GM18508 (cell line): Measurements from ENCODE around the gene C1orf116.

Source experiments
- ATAC-seq: cut with Tn5 transposase; IDR thresholded peaks from one replicate; pipeline ENCODE4 v1.9.1; 2021; ENCODE audit warnings: moderate number of reproducible peaks; ENCODE audit not compliant: insufficient read depth, unreplicated experiment

Gene C1orf116

DNA sequence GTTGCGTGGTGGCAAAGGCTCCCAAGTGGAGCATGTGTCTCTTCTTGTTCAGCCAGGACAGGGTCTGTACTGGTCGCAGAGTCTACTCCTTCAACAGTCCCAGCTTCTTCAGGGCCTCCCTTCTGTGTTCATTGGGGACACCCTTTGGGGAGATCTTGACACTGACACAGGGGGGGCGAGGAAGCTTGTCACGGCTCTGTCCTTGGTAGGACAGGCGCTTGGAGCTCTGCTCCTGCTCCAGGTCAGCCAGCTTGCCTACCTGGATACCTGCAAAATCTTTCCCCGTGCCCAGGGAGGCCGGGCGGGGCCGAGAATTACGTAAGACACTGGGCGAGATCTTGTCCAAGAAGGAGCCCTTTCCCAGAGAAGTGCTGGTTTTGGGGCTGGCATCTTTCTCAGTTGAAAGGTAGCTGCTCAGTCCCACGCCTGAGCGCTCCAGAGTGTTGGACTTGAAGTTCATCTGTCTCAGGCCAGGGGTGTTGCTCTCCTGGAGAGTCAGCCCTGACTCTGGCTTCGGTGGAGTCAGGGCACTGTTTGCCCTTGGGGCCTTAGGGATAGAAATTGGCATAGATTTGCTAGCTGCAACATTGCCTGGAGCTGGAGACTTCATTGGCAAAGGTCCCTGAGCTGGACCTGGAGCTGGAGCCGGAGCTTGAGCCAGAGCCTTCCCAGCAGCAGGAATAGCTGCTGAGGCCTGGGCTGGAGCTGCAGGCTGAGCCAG, 10.5 kb downstream of the C1orf116 start:
- ATAC-seq, result no peak

DNA sequence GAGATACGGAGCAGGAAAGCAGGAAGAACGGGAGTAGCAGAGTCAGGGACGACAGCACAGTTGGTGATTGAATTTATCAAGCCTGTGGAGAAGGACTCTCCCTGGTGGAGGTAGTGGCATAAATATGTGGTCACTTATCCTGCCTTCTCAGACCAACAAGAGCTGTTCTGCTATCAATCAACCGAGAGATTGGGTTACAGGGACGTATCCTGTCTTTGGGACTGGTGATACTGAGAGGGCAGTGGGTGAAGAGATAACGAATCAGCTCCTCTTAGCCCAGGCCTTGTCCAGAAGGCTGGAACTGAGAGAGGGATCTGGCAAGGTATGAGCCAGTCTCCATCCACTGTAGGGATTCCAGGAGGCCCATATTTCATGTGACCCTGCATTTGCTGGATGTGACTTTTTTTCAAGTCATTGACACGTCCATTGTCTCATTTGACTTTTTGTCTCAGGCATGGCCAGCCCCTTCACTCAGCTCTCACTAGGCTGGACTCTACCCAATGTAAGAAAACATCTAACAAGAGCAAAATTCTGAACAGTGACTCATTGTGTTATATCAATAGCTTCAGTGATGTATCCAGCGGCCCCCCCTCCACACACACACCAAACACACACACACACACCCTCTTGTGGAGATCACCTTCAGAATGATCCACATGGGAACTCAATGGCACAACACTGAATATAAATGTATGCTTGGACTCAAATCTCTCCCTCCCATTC, 11.3 kb downstream of the C1orf116 start:
- ATAC-seq, result no peak

DNA sequence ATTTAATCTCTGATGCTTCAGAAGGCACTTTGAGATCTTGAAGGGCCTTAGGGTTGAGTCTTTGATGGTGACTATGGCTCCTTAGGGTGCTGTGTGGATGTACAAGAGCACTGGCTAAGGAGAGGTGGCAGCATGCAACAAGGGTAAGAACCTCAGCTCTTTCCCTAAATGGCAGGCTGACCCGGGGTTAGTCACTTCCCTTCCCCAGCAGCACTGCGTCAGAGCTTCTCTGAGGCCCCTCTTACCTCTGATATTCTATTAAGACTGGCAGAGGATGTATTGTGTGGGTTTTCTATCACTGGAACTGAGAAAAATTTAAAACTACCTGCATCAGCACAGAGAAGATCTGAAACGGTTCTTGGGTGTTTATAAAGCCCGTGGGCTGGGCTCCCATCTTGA, 11.8 kb downstream of the C1orf116 start:
- ATAC-seq, result no peak

DNA sequence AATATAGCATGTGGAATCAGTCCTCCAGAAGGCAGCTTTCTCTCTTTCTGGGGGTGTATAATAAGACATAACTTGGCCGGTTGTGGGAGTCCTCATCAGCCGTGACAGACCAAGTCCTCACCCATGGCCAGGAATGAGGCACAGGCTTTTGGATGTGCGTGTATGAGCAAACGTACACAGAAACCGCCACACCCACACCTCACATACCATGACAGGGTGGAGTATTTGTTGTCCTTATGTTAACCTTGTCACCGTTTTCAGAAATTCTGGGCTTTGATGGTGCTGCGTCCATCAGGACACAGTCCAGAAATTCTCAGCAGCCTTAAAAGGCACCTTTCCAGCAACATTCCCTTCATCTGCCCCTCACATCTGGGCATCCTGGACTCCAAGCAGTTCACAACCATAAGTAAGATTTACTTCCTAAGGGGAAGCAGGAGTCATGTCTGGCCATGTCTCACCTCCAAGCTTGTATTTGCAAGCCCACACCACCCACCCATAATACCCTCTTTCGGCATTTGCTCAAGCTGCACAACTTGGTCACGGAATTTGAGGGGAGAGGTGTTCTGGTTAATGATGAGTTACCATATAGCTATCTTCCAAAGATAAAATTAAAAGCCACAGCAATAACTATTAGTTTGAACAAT, 12.4 kb downstream of the C1orf116 start:
- ATAC-seq, result no peak

DNA sequence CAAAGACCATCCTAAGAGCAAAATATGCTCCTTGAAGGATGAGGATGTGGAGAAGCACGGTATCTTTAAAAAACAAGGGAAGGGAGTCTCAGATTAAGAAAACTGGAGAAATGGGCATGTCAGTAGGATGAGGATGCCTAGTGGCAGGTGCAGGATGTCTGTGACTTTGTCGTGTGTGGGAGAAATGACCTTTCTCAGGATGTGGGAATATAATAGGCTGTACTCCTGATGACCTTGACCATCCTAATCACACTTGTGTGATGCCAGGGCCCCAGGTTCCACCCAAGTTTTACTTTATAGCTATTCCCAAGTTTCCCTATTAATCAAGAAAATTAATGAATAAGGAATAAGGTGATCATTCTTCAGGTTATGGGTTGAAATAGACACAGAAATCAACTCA, 12.9 kb downstream of the C1orf116 start:
- ATAC-seq, result no peak

DNA sequence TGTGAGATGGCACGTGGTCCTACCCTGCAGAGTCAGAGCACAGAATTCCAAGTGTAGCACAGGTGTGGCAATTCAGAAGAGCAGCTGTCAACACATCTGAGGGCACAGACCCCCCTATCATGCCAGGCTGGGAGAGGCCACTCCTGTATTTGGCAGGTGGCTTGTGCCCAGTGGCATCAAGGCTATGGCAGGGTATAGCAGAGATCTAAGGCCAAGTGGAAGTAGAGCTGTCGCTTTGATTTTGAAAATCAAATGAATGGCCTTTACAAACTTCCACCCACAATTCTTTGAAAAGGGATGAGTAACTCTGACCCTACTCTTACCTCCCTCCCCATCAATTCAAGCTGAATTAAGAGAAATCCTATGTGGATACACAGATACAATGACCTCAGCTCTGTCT, 13.4 kb downstream of the C1orf116 start:
- ATAC-seq, result no peak

DNA sequence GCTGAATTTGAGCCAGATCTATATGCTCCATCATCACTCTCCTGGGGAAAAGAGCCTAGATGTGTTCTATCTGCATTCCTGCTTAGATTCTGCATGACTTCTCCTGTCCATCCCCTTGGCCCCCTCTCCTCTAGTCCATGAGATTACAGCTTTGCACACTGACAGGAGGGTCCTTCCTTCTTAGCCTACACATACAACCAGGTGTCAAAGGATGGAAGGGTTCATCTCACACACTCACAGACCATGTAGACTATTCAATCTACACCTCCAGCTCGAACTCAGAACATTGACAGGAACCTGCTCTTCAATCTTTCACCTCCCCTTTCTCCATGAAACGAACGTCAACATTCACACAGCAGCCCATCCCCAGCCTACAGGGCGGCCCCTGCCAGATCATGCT, 13.8 kb downstream of the C1orf116 start:
- no peak for ATAC-seq

DNA sequence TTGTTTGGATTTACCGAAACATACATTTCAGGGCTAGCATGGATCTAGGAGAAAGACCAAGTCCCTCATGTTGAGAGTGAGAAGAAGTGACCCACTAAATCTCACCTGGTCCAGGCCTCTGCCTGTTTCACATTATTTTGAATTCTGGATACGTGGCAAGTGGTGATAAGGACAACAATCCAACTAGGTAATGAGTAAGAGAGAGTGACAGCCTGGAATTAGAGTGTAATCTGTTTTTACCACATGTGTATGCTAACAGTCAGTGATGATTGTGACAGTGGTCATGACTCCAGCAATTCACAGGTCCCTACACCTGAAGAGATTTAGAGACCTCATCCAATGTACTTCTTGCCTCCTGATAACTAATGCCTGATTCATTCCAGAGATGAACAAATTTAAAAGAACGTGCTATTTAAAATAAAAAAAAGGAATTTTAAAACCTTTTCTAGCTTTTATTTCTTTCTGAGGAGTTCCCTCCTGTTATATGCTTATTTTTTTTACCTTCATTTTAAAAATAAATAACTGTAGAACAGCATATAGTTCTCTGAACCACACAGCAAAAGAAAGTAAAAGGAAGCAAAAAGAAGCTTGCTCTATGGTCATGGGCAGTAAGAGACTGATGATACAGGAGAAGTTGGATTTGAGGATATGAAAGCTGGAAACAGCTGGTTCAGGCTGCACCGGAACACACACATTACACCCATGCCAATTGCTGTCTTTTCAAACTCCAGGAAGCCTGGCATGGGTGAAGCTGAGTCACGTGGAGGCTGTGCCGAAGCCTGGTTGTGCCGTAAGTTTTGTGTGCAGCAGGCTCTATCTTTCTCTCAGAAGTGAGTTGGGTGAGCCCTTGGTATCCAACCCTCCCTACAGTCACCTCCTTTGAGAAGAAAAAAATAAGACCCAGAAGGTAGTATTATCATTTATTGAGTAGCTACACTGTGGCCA, 14.7 kb downstream of the C1orf116 start:
- no peak for ATAC-seq

DNA sequence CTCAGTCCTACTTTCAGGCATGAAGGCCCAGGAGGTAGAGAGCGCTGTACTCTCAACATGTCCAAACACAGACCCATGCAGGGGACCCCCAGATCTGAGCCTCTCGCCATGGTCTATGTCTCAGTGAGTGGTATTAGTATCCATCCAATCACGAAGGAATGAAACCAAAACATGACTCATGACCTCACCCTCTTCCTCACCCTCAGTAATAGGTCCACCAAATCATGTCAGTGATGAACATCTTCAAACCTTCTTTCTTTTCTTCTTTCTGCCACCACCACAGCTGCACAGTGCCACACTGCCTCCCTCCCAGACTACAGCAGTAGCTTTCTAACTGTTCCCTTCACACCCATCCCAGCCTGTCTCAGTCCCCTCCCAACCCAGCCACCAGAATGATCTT, 16.8 kb downstream of the C1orf116 start:
- ATAC-seq, result no peak

DNA sequence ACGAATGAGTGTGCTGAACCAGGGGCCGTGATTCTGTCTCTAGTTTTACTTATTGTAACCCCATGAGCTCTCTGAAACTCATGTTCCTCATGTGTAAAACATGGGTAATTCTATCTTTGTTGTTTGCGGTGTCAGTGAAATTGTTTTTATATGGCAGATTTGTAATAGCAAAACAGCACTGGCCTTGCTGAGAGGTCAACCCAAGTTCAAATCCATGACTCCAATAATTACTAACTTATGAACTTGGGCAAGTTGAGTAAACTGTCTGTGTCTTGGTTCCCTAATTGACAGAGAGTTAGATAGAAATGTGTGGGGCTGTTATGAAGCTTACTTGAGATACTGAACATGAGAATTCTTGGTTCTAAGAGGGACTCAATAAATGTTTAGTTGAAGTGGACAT, 17.8 kb downstream of the C1orf116 start:
- no peak for ATAC-seq

DNA sequence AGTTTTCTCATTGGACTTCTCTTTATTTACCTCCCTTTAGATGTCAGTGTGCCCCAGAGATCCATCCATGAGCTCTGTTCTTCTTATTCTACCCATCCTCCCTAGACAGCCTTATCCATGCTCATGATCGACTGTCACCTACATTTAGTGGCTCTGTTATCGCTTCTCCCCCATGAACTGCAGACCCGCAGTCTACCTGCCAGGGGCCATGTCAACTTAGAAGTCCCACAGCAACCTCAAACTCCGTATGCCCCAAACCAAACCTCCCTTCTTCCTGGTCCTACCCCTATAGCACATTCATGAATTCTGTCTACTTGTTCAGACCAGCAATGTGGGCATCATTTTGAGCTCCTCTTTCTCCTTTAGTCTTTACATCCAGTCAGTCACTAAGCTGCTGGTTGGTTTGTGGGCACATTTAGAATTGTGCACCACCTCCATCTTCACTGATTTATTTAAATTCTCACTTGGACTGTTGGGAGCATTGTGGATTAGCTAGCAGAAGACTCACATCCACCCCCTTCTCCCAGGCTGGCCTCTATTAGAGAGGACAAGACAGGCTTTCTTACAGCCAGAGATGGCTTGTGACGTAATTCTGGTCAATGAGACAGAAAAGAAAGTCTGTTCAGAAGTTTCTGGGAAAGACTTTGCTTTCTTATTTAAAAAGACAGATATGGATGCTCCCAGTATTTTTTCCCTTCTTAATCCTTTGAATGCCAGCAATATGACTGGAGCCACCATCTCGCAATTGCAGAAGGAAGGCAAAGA, 19.1 kb downstream of the C1orf116 start:
- ATAC-seq, result no peak

DNA sequence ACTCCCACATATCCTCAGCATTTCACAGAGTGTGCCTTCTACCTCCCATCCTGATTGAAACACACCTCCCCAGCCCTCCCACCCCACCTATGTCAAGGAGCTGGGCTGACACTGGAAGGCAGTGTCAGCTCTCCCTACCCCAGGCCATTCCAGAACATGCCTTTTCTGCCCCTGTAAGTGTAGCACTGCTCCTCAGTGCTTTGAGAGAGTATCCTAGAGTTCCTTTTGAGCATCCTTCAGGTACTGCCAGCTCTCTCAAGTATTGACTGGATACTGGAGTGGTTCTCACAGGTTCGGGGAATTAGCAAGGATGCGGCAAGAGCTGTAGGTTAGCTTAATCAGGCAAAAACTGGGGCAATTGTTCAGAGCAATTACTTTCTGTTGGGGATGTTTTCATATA, 21.8 kb downstream of the C1orf116 start:
- no peak for ATAC-seq

DNA sequence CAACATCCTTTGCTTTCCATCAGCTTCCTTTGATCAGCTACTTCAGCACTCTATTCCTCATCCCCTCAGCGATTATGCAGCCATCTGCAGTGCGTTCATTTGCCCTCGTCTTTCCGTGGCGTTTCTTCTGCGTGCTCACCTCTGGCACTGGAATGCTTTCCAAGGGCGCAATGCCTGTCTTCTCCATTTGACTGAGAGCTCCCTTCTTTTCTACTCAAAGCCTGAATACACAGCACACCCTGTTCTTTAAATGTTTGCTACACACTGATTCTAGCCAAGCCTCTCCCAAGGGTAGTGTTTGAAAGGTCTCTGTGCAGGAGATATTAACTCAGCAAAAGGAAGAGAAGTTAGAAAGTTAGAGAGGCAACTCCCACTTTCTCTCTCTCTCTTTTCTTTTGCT, 22.6 kb downstream of the C1orf116 start:
- no peak for ATAC-seq

DNA sequence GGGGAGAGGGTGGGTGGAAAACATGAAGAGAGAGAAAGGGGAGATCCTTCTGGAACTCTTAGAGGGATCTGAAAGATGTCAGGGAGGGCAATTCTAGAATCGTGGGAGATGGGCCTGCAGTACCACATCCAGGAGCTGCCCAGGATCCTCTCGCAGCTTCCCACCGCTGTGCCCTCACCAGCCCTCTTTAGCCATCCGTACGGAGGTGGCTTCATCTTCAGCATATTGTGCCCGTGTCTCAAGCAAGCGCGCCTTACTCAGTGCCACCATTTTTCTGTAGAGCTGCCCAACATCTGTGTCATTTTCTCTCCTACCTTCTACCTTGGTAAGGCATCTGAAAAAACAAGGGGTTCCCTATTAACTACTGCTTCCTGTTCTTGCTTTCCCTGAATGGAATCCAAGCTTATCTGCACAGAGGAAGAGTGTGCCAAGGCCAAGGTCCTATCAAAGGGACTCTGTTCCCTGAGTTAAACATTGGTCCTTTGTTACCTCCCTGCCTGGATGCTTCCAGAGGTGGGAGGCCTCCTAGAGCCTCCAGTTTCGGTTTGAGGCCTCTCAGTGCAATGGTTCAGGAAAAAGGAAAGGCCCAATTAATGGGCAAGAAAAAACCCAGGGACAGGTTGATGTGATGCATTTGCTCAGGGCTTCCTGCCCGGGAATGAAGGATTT, 23.2 kb downstream of the C1orf116 start:
- no peak for ATAC-seq

DNA sequence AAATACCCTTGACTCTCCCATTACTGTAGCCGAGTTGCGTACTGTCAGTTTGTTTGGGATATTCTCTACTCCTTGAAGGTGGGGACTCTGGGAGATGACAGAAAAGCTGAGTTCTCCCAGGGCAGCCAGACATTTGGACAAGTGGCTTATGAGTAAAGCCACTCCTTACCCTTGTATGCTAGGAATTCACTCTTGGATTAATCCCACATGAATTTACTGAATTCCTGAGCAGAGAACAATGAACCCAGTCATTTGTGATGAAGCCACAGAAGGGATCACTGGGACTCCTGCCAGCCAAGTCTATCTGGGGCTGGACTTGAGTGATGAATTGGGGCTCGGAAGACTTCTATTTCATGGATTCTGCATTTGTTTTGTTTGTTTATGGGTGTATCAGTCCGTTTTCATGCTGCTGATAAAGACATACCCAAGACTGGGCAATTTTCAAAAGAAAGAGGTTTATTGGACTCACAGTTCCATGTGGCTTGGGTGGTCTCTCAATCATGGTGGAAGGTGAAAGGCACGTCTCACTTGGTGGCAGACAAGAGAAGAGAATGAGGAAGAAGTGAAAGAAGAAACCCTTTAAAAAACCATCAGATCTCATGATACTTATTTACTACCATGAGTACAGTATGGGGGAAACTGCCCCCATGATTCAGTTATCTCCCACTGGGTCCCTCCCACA, 25.1 kb downstream of the C1orf116 start:
- ATAC-seq, result no peak

DNA sequence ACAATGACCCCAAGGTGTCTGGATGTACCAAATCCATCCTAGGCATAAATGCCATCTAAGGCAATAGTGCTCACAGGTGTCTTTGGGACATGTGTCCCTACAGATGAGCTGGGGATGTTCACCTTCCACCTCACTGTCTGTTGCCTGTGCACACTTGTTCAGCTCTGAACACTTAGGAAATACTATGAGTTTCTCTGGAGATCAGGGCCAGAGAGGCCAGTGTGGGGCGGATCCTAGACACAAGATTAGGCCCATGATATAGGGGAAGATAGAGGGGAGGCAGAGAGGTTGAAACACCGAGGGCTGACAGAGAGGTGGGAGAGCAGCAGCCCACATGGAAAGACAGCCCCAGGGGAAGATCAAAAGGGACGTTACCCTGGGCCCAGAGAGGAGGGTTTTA, 25.6 kb downstream of the C1orf116 start:
- no peak for ATAC-seq

DNA sequence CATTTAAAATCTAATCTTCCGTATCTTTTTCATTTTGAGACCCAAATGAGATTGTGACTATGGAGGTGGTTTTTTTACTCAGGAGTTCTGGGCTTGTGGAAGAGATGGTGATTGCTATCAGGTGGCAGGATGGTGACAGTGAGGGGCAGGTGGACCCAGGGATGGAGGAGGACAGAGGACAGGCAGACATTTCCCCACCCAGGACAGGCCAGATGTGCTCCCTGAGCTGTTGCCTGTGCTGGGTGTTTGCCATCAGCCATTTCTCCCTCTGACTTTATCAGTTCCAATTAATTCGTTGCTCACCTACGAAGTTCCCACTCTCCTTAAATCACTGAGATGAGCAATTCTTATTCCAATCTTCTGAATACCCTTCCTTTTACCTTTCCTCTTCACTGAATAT, 26.5 kb downstream of the C1orf116 start:
- no peak for ATAC-seq

DNA sequence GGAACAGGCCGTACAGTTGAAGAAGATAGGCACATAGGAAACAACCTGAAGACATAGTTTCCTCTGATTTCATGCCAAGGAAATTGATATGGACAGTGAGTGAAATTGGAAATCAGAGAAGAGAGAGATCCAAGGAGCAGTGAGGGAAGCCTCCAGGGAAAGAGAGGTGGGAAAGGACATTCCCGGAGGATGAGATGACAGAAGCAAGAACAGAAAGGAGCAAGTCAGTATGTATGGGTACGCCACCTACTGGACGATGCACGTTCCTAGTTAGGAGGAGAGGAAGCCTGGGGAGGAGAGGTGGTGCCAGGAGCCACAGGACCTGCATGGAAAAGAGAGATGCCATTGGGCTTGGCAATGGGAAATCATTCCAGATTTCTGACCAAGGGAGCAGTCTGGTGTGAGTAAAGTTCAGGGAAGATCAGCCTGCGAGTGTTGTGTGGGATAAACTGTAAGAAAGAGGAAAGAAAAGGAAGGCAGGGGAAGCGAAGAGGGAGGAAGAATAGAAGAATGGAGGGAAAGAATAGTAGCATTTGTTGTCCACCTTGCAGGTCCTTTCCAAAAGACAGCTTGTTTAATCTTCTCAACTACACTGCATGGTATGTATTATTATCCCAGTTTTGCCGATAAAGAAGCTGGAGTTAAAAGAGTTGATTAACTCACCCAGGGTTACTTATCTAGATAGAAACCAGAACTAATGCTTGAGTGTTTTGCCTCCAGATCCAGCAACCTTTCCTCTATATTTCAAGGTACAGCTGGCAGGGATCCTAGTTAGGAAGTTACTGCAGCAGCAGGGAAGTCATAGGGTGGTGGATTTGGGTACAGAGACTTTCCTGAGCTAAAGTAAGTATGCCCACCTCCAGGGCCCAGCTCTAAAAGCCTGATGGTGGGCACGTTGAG, 27.4 kb downstream of the C1orf116 start:
- ATAC-seq, result no peak
